Smooth muscle cell (in vitro differentiated cells): ENCODE data around the gene DMRTA1. TPM values are rescaled to one million over a fixed set of nuclear protein-coding genes. Genes with fewer than 3 reads are reported as not detected.

Source experiments
- DNase-seq: peaks from one replicate; lab custom pipeline; 2025; ENCODE audit not compliant: unreplicated experiment; lab: John Stamatoyannopoulos, UW
- H2AFZ ChIP-seq: fragments of 200-600 bp; sonication (generic); 2 replicates; pipeline ENCODE4 v1.6.0; 2016; ENCODE audit warnings: antibody characterized with exemption, low read depth, mild to moderate bottlenecking
- H3F3A ChIP-seq: fragments of 200-600 bp; sonication (generic); 2 replicates; pipeline ENCODE4 v1.6.0; 2017; ENCODE audit warnings: antibody characterized with exemption, low read depth
- H3K27ac ChIP-seq: fragments of 200-600 bp; sonication (generic); 2 replicates; pipeline ENCODE4 v1.5.1; 2016; ENCODE audit warnings: low read depth, mild to moderate bottlenecking
- H3K27me3 ChIP-seq: fragments of 200-600 bp; sonication (generic); 2 replicates; pipeline ENCODE4 v1.6.1; 2016; ENCODE audit warnings: low read depth, mild to moderate bottlenecking
- H3K36me3 ChIP-seq: fragments of 200-600 bp; sonication (generic); 2 replicates; pipeline ENCODE4 v1.5.1; 2016; ENCODE audit warnings: low read depth
- H3K4me1 ChIP-seq: fragments of 200-600 bp; sonication (generic); 2 replicates; pipeline ENCODE4 v1.5.1; 2016; ENCODE audit warnings: low read depth
- H3K4me2 ChIP-seq: fragments of 200-600 bp; sonication (generic); 2 replicates; pipeline ENCODE4 v1.6.0; 2016; ENCODE audit warnings: mild to moderate bottlenecking
- H3K4me3 ChIP-seq: fragments of 200-600 bp; sonication (generic); 2 replicates; pipeline ENCODE4 v1.5.1; 2016; ENCODE audit warnings: mild to moderate bottlenecking
- H3K79me2 ChIP-seq: fragments of 200-600 bp; sonication (generic); 2 replicates; pipeline ENCODE4 v1.6.0; 2016; ENCODE audit warnings: low read depth, mild to moderate bottlenecking
- H3K9ac ChIP-seq: fragments of 200-600 bp; sonication (generic); 2 replicates; pipeline ENCODE4 v1.6.0; 2016; ENCODE audit warnings: low read depth
- H3K9me3 ChIP-seq: fragments of 200-600 bp; sonication (generic); replicated peaks from 2 replicates; pipeline ENCODE4 v1.5.1; 2016; ENCODE audit warnings: low read depth
- H4K20me1 ChIP-seq: fragments of 200-600 bp; sonication (generic); 2 replicates; pipeline ENCODE4 v1.6.0; 2016; ENCODE audit warnings: low read depth
- CTCF ChIP-seq: fragments of 200-600 bp; sonication (generic); IDR thresholded peaks from 2 replicates; pipeline ENCODE4 v1.5.1; 2017; ENCODE audit warnings: borderline replicate concordance, mild to moderate bottlenecking, antibody characterized with exemption; ENCODE audit not compliant: insufficient read depth, poor library complexity, severe bottlenecking
- WGBS: methylation state at CpG from one replicate; pipeline ENCODE4 v1.1.7; 2016; ENCODE audit warnings: low lambda C conversion rate; 5-methylcytosine and 5-hydroxymethylcytosine counted together
- polyA plus RNA-seq: library from polyadenylated mRNA; unstranded; fragments of >200 nt; fragmentation: Nextera tagmentation; extraction: Ambion mirVana; gene quantifications from 2 replicates; pipeline ENCODE4 v1.2.1, GENCODE V29; 2016
- total RNA-seq: library from RNA; depleted of rRNA; stranded (reverse); fragments of >200 nt; gene quantifications from 2 replicates; pipeline ENCODE4 v1.2.3, GENCODE V29; 2014

DMRTA1 gene
- total and polyA plus RNA-seq, 2 experiments from 2014 or later, result 0.45 to 5.3 TPM

GRCh38 chr9:22415941-22416691 lies 30.5 kb upstream of the DMRTA1 start:
- H3K36me3 ChIP-seq, result no peaks in the 10 kb centered on the region
- peak overlapping the region; percentile 18 for H3K27ac ChIP-seq
- peaks cover 10% of the 10 kb centered on the region for H3K4me1 ChIP-seq
- H3K9me3 ChIP-seq, result no peaks in the 10 kb centered on the region
- H3K79me2 ChIP-seq, result no peaks in the 10 kb centered on the region
- peaks cover 33% of the 10 kb centered on the region for H4K20me1 ChIP-seq
- H2AFZ ChIP-seq, result no peak overlapping the region
- H3F3A ChIP-seq, result no peaks in the 10 kb centered on the region
- H3K27me3 ChIP-seq, result no peaks in the 10 kb centered on the region
- no peak overlapping the region for H3K4me2 ChIP-seq
- no peak overlapping the region for H3K9ac ChIP-seq
- no peak for TF ChIP-seq CTCF
- 51% methylated on average over 5 of the region's 5 CpGs for WGBS
- H3K4me3 ChIP-seq, result no peak overlapping the region
- DNase-seq, result no peak

DNA sequence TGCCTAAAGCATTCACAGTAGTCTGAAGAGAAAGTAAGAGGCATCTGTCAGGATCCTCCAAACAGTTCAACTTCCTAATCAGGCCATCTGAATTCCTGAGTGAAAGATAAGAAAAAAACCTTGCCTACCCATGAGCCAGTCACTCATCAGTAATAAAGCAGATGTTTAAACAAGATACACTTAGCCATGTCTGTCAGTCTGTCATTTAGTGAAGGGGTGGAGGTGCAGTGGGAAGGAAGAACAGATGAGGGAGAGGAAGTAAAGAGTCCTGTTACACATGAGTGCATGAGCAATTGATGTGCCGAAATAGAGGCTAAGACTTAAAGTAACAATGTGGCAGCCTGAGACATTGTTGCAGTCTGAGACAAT lies 29.9 kb upstream of the DMRTA1 start:
- DNase-seq, result no peak
- peak overlapping the region; percentile 18 for H3K27ac ChIP-seq
- no peak for TF ChIP-seq CTCF
- H3K4me3 ChIP-seq, result no peak overlapping the region
- H3F3A ChIP-seq, result no peaks in the 10 kb centered on the region
- no peak overlapping the region for H2AFZ ChIP-seq
- no peak overlapping the region for H3K4me2 ChIP-seq
- H3K79me2 ChIP-seq, result no peaks in the 10 kb centered on the region
- H3K27me3 ChIP-seq, result no peaks in the 10 kb centered on the region
- H3K4me1 ChIP-seq, result peaks cover 10% of the 10 kb centered on the region
- H4K20me1 ChIP-seq, result peaks cover 38% of the 10 kb centered on the region
- H3K36me3 ChIP-seq, result no peaks in the 10 kb centered on the region
- H3K9me3 ChIP-seq, result no peaks in the 10 kb centered on the region
- H3K9ac ChIP-seq, result no peak overlapping the region
- 29% methylated on average over 1 of the region's 1 CpG for WGBS

DNA sequence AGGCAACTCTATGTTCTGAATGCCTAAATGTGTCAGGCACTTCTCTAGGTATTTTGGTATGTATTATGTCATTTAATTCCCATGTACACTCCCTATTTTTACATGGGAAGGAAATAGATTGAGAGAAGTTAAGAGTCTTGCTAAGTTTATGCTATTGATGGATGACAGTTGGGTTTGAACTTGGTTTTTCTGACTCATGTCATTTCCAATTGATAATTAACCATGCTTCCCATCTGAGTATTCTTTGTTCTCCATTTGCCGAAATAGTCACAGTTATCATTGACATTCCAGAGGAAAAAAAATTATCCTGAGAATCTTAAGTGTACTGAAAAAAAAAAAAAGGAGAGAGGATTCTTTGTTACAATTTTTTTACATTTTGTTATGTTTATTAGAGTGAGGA lies 23.1 kb upstream of the DMRTA1 start:
- Histone ChIP-seq H3K4me3 (no peak overlapping the region), H3F3A (no peaks in the 10 kb centered on the region), H4K20me1 (peaks cover 76% of the 10 kb centered on the region), H3K4me1 (peaks cover 10% of the 10 kb centered on the region), H3K27ac (no peak overlapping the region), H3K9me3 (no peaks in the 10 kb centered on the region), H3K9ac (no peak overlapping the region), H3K4me2 (no peak overlapping the region), H2AFZ (no peak overlapping the region), H3K36me3 (no peaks in the 10 kb centered on the region), H3K79me2 (no peaks in the 10 kb centered on the region), H3K27me3 (no peaks in the 10 kb centered on the region)
- 85% methylated on average over 1 of the region's 1 CpG for WGBS
- no peak for DNase-seq
- no peak for TF ChIP-seq CTCF

- H4K20me1 ChIP-seq, result peaks cover 80% of the 10 kb centered on the region
- no peaks in the 10 kb centered on the region for H3F3A ChIP-seq
- no peak overlapping the region for H3K4me3 ChIP-seq
- no peak overlapping the region for H3K27ac ChIP-seq
- H3K4me1 ChIP-seq, result peaks cover 10% of the 10 kb centered on the region
- no peak for TF ChIP-seq CTCF
- no peak overlapping the region for H3K9ac ChIP-seq
- no peak overlapping the region for H3K4me2 ChIP-seq
- WGBS, result 95% methylated on average over 2 of the region's 2 CpGs
- no peak overlapping the region for H2AFZ ChIP-seq
- no peaks in the 10 kb centered on the region for H3K79me2 ChIP-seq
- H3K9me3 ChIP-seq, result no peaks in the 10 kb centered on the region
- H3K36me3 ChIP-seq, result no peaks in the 10 kb centered on the region
- H3K27me3 ChIP-seq, result no peaks in the 10 kb centered on the region
- no peak for DNase-seq
These were observed 22.0 kb upstream of the DMRTA1 start for GRCh38 chr9:22424616-22425015.
